Fibroblast of lung (primary cell): Measurements from ENCODE around the gene FILIP1L.

ENCODE experiments used
- EZH2 ChIP-seq: IDR thresholded peaks from 2 replicates; pipeline ENCODE4 v1.5.1; 2012; ENCODE audit warnings: low read length, control low read depth, mild to moderate bottlenecking; ENCODE audit errors: missing control alignments
- TF ChIP-seq, protein P1 (sequence below), 2 donors: IDR thresholded peaks in 1 of 2; conservative IDR thresholded peaks in 1 of 2; 1 replicate in 1 of 2; 2 replicates in 1 of 2; pipeline ENCODE4 v1.5.1; 2011 to 2012; ENCODE audit warnings: low read length in 2 of 2, control low read depth in 1 of 2, inconsistent platforms in 1 of 2, low read depth in 1 of 2, mild to moderate bottlenecking in 1 of 2

GRCh38 chr3:99929745-99930139, 184.6 kb downstream of the FILIP1L start:
- TF ChIP-seq, protein P1, sequence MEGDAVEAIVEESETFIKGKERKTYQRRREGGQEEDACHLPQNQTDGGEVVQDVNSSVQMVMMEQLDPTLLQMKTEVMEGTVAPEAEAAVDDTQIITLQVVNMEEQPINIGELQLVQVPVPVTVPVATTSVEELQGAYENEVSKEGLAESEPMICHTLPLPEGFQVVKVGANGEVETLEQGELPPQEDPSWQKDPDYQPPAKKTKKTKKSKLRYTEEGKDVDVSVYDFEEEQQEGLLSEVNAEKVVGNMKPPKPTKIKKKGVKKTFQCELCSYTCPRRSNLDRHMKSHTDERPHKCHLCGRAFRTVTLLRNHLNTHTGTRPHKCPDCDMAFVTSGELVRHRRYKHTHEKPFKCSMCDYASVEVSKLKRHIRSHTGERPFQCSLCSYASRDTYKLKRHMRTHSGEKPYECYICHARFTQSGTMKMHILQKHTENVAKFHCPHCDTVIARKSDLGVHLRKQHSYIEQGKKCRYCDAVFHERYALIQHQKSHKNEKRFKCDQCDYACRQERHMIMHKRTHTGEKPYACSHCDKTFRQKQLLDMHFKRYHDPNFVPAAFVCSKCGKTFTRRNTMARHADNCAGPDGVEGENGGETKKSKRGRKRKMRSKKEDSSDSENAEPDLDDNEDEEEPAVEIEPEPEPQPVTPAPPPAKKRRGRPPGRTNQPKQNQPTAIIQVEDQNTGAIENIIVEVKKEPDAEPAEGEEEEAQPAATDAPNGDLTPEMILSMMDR (conservative IDR thresholded peaks at IDR 0.05 in 1 of 2, IDR thresholded peaks at IDR 0.05 in 1 of 2; ENCODE audit: low read depth in 1 of 2, low read length in 2 of 2) = no peak
- TF ChIP-seq EZH2 = no peak
